Psoas muscle (tissue), 8 donors: Measurements from ENCODE around the gene RDH5. TPM values are rescaled to one million over a fixed set of nuclear protein-coding genes. Genes with fewer than 3 reads are reported as not detected.

Experiments
- ATAC-seq, 4 donors: fragments of 200-7000 bp; cut with Tn5 transposase; one replicate each; pipeline ENCODE4 v1.9.1; 2020; ENCODE audit warnings: moderate library complexity in 3 of 4, mild to moderate bottlenecking in 2 of 4
- DNase-seq, 2 donors: peaks; one replicate each; pipeline ENCODE4 v3.0.0-alpha.2; 2020
- H3K27ac ChIP-seq: fragments of 200-600 bp; one replicate; pipeline ENCODE4 v1.8.0; 2022
- H3K27me3 ChIP-seq, 3 donors: fragments of 200-600 bp in 1 of 3; one replicate each; pipeline versions ENCODE4 v1.6.1 to v1.8.0; 2013 to 2022; ENCODE audit warnings: low read length in 2 of 3, mild to moderate bottlenecking in 2 of 3, moderate library complexity in 1 of 3; ENCODE audit not compliant: insufficient read depth in 3 of 3
- H3K36me3 ChIP-seq, 2 donors: fragments of 200-600 bp in 1 of 2; one replicate each; pipeline versions ENCODE4 v1.6.1 to v1.8.0; 2013 to 2022; ENCODE audit warnings: low read depth in 1 of 2, mild to moderate bottlenecking in 1 of 2, moderate library complexity in 1 of 2; ENCODE audit not compliant: insufficient read depth in 1 of 2
- H3K4me1 ChIP-seq: fragments of 200-600 bp; one replicate; pipeline ENCODE4 v1.8.0; 2022
- H3K4me3 ChIP-seq: fragments of 200-600 bp; one replicate; pipeline ENCODE4 v1.8.0; 2022; ENCODE audit warnings: mild to moderate bottlenecking
- H3K9me3 ChIP-seq: fragments of 200-600 bp; one replicate; pipeline ENCODE4 v1.8.0; 2022
- CTCF ChIP-seq: fragments of 200-600 bp; IDR thresholded peaks from one replicate; pipeline ENCODE4 v1.8.0; 2022; ENCODE audit warnings: antibody characterized with exemption
- WGBS, 3 donors: extraction: QIAGEN DNeasy Blood & Tissue Kit; methylation state at CpG; one replicate each; pipeline versions ENCODE4 v1.1.6 to v1.1.7; 2013; 5-methylcytosine and 5-hydroxymethylcytosine counted together
- intact Hi-C, 2 donors: fragments of 100-400 bp; cut with DNase I; formaldehyde crosslinking; loops; one replicate each; pipeline versions ENCODE4 v1.11.0 to v1.14.2; 2022
- polyA plus RNA-seq, 3 donors: library from polyadenylated mRNA; stranded (reverse); fragments of 200-250 nt; gene quantifications; one replicate each; pipeline ENCODE4 v1.2.3, GENCODE V29; 2013
- total RNA-seq, 4 donors: library from RNA; stranded (reverse); fragmentation: NEBNext Ultra II Directional in 2 of 4; extraction: Animal tissue kit (Norgen Biotek cat#: 25700) in 2 of 4; gene quantifications; one replicate each; pipeline versions ENCODE4 v1.2.1 to v1.2.4, GENCODE V29; 2021 to 2023
- donor health status: healthy with polysubstance abuse.
- donor health status: DM: no; HTN: no; CAD: no; lungs with moderate emphysema.
- donor health status: Bipolar disorder and iron deficiency.
- donor health status: healthy.
- donor health status: DM: yes; HTN: yes; CAD: no.
- donor health status: DM: no; HTN: no; CAD: no.
- donor health status: DM: no; HTN: no; CAD: no.
- donor health status: DM: yes; HTN: yes; CAD: no.

RDH5 gene
- total and polyA plus RNA-seq, 7 donors: 7.0 to 25.4 (median 11.9) TPM

GRCh38 chr12:55729819-55730818 lies 9.9 kb downstream of the RDH5 start:
- Histone ChIP-seq H3K27me3 (no peaks in the 10 kb centered on the region), H3K4me3 (peak overlapping the region; percentile 98), H3K36me3 (peaks cover 5 to 29% of the 10 kb centered on the region in 2 donors), H3K9me3 (no peaks in the 10 kb centered on the region), H3K27ac (peak overlapping the region; percentile 94), H3K4me1 (peaks cover 38% of the 10 kb centered on the region)
- TF ChIP-seq CTCF: no peak
- ATAC-seq: peak in 2 of 4 donors; percentile 0 to 1
- intact Hi-C loops: loop anchor here in 1 of 2 donors (2.0 kb wide), 1 partner anchor 25 kb away; no protein-coding TSS in a partner anchor
- WGBS, 3 donors: 12 to 20% (median 12%) methylated on average over 19 of the region's 19 CpGs
- DNase-seq: peak in 1 of 2 donors; percentile 68

GRCh38 chr12:55732288-55732687 lies 12.1 kb downstream of the RDH5 start:
- Histone ChIP-seq H3K4me1 (peaks cover 19% of the 10 kb centered on the region), H3K9me3 (no peaks in the 10 kb centered on the region), H3K27me3 (no peaks in the 10 kb centered on the region), H3K36me3 (peaks cover 0 to 8% of the 10 kb centered on the region in 2 donors), H3K4me3 (no peak overlapping the region), H3K27ac (no peak overlapping the region)
- WGBS, 3 donors: 70 to 83% (median 75%) methylated on average over 4 of the region's 4 CpGs
- ATAC-seq: no peak
- TF ChIP-seq CTCF: no peak
- intact Hi-C loops: no loop called here
- DNase-seq: no peak

GRCh38 chr12:55733021-55733555 lies 12.9 kb downstream of the RDH5 start:
- Histone ChIP-seq H3K36me3 (peaks cover 0 to 5% of the 10 kb centered on the region in 2 donors), H3K4me3 (no peak overlapping the region), H3K27me3 (no peaks in the 10 kb centered on the region), H3K9me3 (no peaks in the 10 kb centered on the region), H3K27ac (no peak overlapping the region), H3K4me1 (peaks cover 14% of the 10 kb centered on the region)
- 84 to 91% (median 86%) methylated on average over 14 of the region's 14 CpGs for WGBS, 3 donors
- ATAC-seq (no peak), DNase-seq (no peak)
- no peak for TF ChIP-seq CTCF
- intact Hi-C loops: no loop called here

- DNase-seq (no peak), ATAC-seq (no peak)
- H3K4me1 ChIP-seq: peaks cover 14% of the 10 kb centered on the region
- no peaks in the 10 kb centered on the region for H3K9me3 ChIP-seq
- WGBS, 3 donors: 80 to 84% (median 82%) methylated on average over 2 of the region's 2 CpGs
- H3K36me3 ChIP-seq: peaks cover 0 to 5% of the 10 kb centered on the region in 2 donors
- intact Hi-C loops: no loop called here
- H3K4me3 ChIP-seq: no peak overlapping the region
- no peak overlapping the region for H3K27ac ChIP-seq
- TF ChIP-seq CTCF: no peak
- H3K27me3 ChIP-seq: no peaks in the 10 kb centered on the region
Observed at GRCh38 chr12:55733858-55734257, 13.7 kb downstream of the RDH5 start.
